Epidermal melanocyte (primary cell): ENCODE results near the gene PLA2G4E.

Experiments used
- DNase-seq: peaks from one replicate; pipeline ENCODE4 v3.0.0; 2011; ENCODE audit warnings: low spot score; ENCODE audit not compliant: insufficient read length

PLA2G4E gene

GRCh38 chr15:42018306-42019224 lies 2.3 kb downstream of the PLA2G4E start:
- no peak for DNase-seq

DNA sequence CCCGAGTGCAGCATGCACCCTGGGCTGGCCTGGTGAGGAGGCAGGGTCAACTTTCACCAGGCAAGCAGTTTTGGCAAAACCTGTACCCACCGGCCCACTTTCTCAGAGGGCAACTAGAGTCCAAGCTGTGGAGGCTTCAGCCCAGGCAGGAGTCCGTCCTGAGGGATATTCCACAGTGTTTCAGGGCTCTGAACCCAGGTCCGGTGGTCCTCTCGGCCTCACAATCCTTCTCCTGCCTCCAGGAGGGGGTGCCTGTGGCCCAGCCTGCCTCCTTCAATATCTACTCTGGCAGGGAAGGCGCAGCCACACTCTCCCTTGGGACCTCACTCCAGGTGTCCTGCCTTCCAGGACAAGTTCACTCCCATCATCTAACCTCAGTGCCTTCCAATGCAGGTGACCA lies 3.9 kb downstream of the PLA2G4E start:
- DNase-seq: no peak

DNA sequence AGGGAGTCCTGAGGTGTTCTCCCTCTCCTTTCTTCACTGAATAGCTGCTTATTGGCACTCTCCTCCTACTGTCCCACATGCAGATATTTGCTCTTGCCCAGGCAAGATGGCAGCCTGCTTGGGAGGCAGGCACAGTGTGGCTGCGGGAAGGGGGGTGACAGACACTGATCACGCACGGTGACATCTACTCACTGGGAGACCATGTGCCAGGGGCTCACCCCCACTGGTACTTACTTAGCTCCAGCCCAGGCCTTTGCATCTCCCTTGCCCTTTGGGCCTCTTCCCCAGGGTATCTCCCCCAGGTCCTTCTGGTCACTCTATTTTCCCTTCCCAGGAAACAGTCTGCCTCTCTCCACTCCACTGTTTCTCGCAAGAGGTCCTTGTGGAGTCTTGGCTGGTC lies 6.4 kb downstream of the PLA2G4E start:
- DNase-seq: no peak

GRCh38 chr15:42012928-42013482 lies 7.8 kb downstream of the PLA2G4E start:
- DNase-seq: no peak

GRCh38 chr15:42012241-42012640 lies 8.6 kb downstream of the PLA2G4E start:
- no peak for DNase-seq

- no peak for DNase-seq
Observed at GRCh38 chr15:42011074-42011473, 9.8 kb downstream of the PLA2G4E start.

- no peak for DNase-seq
Observed at GRCh38 chr15:42010434-42010833, 10.4 kb downstream of the PLA2G4E start.

DNA sequence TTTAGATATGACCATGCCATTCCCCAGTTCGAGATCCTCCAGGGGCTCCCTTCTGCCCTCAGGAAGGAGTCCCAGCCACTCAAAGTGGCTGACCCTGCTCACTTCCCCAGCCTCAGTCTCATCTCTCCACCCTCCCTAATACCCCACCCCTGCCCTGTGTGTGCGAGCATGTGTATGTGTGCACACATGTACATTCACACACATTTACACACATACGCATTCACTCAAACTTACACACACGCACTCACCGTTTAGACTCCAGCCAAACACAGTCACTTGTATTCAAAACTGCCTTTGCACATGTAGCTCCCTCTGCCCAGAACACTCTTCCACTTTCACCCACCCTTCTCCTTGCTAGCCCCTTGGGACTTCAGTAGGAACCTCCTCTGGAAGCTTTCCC lies 11.4 kb downstream of the PLA2G4E start:
- DNase-seq: no peak

GRCh38 chr15:42009022-42009421 lies 11.8 kb downstream of the PLA2G4E start:
- DNase-seq: no peak

GRCh38 chr15:42007386-42007785 lies 13.5 kb downstream of the PLA2G4E start:
- no peak for DNase-seq

DNA sequence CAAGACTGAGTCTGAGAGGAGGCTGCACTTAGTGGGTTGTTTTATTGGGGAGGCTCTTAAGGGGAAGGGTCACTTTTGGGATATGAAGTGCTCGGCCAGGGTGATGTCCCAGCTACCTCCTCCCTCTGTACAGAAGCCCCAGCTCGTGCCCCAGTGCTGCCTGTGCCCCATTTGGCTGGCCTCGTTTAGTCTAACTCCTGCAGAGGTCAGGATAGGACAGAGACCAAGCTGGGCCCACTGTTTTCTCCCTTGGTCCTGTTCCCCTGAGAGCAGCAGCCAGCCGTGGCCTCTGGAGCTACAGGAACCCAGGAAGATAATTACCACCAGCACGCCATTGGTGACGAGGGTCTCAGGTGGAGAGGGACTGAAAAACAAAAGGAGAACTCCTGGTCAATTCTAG lies 18.5 kb downstream of the PLA2G4E start:
- DNase-seq: no peak

DNA sequence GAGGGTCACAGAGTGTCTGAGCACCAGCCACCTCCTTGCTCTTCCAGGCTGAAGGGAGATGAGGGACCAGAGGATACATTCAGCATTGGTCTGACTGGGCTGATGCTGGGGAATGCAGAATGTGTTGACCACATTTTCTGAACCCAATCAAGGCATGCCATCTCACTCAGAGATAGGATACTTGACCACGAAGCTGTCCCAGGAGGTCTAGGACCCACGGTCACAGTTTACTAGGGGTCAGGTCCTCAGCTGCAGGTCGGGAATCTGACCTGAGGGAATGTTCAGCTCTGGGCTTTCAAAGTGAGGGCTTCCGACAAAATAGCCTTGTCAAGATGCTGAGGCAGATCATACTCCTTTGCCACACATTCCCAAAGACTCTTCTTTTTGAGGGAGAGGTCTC lies 19.6 kb downstream of the PLA2G4E start:
- DNase-seq: no peak

GRCh38 chr15:41999290-42000285 lies 21.3 kb downstream of the PLA2G4E start:
- no peak for DNase-seq

DNA sequence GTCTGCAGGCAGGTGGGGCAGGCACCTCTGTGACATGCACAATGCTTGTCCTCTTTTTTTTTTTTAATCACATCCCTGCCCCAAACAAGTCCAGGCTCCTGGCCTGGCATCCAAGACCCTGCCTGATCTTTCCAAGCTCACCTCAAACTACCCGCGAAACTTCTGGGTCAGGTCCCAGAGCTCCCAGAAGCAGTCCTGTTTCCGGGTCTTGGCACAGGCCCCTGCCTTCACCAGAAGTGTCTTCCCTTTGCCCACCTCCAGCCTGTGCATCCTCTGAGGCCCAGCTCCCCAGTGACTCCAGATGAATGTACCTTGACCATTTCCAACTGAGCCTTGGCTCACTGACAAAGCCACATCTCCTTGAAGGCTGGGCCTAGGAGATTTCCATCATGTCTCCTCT lies 23.0 kb downstream of the PLA2G4E start:
- DNase-seq: no peak

DNA sequence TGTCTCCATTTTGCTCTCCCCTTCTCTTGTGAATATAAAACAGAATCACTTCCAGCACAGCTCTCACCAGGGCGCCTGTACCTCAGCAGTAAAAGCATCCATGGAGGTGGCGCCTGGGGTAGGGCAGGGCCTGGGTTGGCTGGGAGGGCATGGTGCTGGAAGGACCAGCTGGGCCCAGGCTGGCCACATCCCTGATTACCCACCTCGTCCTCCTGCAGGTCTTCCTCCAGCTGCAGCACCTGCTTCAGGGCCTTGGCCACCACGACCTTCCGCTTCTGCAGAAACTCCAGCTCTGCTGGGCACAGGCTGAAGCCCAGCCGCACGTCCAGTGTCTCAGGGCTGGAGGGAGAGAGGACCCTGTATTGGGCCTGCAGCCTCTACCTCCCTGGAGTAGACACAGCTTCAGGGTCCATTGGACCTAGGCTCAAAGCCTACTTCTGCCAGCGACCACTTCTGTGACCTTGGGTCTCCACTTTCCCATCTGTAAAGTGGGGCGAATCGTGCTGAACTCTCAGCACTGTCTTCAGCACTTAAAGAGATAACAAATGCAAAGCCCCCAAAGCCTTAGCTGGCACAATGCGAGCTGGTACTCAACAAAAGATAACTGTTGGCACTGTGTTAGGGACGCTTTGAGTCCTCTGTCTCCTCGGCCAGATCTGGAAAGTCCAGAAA lies 23.8 kb downstream of the PLA2G4E start:
- DNase-seq: no peak

DNA sequence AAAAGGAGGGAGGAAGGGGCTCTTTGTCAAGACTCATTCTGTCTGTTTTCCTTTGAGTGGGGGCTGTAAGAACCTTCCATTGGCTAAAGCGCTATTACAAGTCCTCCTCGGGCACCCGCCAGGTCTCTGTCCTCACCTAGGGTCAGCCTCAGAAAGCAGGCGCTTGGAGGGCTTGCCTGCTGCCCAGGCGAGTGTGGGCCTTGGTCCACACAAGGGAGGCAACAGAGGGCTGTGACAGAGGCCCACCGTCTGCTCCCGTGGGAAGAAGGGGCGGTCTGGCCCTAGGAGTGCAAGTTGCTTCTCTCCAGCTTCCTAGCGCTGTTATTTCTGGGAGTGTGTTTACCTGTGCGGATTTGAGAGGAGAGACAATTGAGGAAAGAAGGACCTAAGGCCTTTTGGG lies 24.5 kb downstream of the PLA2G4E start:
- no peak for DNase-seq

GRCh38 chr15:41995476-41995855 lies 25.4 kb downstream of the PLA2G4E start:
- DNase-seq: no peak

GRCh38 chr15:41994772-41995475 lies 25.9 kb downstream of the PLA2G4E start:
- DNase-seq: no peak

DNA sequence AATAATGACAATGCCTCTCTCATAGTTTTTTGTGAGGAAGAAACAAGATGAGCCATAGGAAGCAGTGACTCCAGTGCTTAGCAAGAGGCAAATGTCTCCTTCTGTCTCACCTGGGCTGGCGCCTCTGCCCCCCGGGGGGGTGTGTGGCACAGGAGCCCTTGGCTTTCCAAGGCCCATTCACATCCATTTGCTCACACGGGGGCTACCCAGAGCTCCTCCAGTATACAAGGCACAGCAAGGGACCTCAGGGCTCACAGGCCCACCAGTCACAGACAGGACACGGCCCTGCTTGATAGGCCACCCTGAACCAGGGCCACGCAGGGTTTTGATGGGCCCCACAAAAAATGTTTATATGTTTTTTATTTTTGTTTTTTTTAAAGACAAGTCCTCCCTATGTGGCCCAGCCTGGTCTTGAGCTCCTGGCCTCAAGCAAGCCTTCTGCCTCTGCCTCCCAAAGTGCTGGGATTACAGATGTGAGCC lies 26.6 kb downstream of the PLA2G4E start:
- DNase-seq: no peak

DNA sequence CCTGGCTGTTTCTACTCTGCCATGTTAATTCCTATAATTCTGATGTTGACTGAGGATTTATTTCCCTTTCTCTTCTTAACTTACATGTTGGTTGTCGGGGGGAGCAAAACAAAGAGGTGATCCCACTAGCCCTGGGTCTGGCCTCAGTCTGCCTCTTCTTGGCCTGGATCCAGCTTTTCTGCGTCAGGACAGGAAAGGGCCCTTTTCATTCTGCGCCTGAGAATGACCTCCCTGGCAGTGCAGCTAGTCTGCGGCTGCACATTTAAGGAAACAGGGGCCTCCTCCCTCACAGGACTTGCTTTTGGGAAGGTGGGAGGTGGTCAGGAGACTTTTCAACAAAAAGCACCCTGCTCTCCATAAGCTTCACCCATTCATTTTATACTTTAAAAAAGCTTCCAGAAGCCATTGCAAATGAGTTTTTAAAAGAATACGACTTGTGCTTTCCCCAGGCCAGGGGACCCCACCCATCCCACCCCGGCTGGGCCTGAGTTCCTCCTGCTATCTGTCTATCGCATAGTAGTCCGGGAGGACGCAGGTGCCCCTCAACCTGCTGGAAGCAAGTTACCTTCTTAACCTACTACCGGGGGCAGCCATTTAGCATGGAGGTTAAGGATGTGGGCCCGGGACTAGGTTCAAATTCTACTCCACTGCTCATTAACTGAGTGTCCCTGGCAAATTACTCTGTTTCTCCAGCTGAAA lies 27.2 kb downstream of the PLA2G4E start:
- DNase-seq: no peak
